B cell (primary cell): ENCODE results near the gene STRA8.

Source experiments
- CTCF ChIP-seq: fragments of 200-600 bp; IDR thresholded peaks from one replicate; pipeline ENCODE4 v1.8.0; 2022; ENCODE audit warnings: antibody characterized with exemption, mild to moderate bottlenecking
- EZH2 ChIP-seq: IDR thresholded peaks from 2 replicates; pipeline ENCODE4 v1.6.1; 2012; ENCODE audit warnings: borderline replicate concordance, low read depth, mild to moderate bottlenecking, moderate library complexity, low read length; ENCODE audit not compliant: insufficient read depth, poor library complexity, severe bottlenecking

GRCh38 chr7:135272303-135272702 lies 38.7 kb downstream of the STRA8 start:
- TF ChIP-seq CTCF = no peak
- TF ChIP-seq EZH2 = no peak
